Measurements from ENCODE around the gene ALG9.

The ALG9 gene

DNA sequence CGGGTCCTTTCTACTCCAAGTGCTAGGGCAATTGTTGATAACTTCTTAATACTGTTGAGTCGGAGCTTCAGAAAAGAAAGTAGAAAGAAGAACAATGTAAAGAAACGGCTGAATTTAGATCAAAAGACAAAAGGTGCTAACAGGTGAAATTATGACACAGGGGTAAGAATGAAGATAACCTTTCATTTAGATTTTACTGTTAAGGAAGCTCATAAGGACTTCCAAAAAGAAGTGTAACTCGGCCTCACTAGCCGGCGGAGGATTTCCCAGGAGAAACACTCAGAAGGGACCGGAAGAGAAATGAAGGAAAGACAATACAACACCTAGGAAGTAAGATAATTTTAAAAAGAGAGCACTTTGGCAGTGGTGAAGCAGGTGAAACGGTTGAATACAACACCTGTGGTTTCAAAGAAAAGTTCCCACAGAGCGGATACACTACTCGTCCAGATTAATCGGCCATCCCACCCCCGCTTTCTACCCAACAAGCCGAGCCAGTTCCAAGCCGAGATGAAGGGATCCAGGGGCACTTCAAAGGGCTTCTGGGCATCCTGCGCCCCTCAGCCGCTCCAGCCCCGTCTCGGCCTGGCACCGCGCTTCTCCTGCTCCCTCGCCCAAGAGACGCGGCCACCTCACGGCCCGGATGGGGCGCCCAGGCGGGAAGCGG lies 105.9 kb downstream of the ALG9 start:
- DNase-seq (ENCODE audit: low read depth): no peak

DNA sequence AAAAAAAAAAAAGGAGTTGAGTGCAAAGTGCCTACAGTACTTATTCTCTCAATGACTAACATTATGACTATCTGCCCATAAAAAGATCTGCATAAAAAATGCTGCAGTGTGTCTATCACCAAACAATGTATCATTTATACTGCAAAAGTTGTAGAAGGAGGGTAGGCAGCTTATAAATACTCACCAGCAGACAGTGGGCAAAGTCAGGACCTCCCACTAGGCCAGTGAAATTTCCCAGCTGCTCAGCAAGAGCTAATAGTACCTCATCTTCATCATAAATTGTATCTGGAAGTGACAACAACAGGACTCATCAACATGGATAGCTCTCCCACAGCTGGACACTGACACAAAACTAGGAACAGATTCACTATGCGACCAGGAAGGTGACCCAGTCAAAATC lies 106.8 kb downstream of the ALG9 start:
- no peak for DNase-seq (ENCODE audit: low read depth)

DNA sequence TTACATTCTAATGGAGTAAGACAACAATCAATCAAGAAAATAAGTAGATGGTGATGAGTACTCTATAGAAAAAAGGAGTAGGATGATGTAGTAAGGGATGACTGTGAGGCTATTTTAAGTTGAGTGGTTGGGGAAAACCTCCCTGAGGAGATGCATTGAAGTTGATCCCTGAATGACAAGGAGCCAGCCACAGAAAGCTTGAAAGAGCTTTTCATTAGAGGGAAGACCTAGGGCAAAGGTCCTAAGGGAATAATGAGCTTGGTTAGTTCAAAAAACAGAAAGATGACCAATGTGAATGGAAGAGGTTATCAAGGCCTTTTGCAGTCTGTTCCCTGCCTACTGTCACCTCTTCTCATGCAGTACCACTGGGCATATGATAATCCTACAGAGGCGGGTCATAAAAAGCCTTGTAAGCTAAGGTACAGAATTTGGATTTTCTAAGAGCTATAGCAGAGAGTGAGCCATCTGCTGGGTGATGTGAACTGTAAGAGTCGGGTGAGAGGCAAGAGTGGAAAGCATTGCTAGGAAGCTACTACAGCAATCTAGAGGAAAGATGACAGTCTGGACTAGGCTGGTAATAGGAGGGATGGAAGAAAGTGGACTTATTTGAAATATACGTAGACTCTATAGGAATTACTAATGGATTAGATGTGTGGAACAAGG lies 108.3 kb downstream of the ALG9 start:
- DNase-seq (ENCODE audit: low read depth): no peak

DNA sequence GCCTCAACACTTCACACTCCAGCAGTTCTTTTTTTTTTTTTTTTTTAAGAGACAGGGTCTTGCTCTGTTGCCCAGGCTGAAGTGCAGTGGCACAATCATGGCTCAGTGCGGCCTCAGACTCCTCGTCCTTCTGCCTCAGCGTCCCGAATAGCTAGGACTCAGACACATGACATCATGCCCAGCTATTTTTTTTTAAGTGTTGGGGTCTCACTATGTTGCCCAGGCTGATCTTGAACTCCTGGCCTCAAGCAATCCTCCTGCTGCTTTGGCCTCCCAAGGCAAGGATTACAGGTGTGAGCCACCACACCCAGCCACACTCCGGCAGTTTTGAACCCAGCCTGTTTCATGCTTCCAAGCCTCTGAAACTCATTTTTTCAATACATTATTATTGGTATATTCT lies 108.9 kb downstream of the ALG9 start:
- DNase-seq (ENCODE audit: low read depth): no peak

DNA sequence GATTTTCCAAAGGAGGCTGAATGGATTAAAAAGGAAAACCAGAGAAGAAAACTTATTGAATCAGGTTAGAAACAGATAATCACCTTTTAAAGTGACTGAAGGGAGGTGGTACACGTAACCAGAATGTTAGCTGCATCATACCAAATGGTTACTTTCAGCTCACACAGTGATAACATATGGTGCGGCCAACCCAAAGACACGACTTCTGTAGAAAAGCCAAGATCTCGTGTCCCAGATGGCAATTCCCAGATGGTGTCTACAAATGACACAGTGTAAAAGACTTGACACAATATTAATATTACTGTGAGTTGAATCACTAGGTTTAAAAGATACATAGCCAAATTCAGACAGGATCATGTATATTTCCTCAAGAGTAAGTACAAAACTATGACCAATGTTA lies 110.3 kb downstream of the ALG9 start:
- no peak for DNase-seq (ENCODE audit: low read depth)

DNA sequence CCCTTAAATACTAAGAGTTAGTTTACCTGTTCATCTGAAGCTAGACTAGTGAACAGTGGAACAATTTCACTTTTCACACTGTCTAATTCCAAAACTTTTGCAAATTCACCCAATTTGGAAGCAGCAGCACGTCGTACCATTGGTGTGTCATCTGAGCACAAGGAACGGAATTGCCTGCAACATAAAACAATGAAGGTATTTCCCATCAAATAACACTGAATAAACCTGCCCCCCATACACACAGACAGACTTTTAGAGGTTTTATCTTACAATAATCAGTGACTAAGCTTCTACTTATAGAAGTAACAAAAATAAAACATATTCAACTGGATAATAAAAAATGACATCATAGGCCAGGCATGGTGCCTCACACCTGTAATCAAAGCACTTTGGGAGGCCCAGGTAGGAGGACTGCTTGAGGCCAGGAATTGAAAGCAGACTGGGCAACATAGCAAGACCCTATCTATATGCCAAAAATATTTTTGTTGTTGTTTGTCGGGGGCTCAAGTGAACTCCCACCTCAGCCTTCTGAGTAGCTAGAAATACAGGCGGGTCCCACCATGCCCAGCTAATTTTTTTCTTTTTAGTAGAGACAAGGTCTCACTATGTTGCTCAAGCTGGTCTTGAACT lies 111.5 kb downstream of the ALG9 start:
- no peak for DNase-seq (ENCODE audit: low read depth)

DNA sequence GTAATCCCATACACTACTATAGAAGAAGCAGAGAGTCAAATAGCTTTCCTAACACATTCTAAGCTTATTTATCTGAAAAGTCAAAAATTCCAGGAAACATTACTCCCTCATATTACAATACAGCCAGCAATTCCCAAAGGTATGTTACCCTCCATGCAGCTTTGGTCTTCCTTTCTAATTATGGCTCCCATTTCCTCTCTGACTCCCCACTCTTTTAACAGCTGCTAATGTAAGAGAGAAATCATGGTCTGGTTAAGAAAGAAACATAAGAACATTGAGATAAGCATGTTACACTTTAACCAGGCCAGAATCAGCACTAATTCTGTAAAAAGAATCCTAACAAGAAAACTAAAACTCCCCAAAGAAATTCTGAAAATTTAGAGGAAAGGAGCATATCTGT lies 112.0 kb downstream of the ALG9 start:
- no peak for DNase-seq (ENCODE audit: low read depth)

DNA sequence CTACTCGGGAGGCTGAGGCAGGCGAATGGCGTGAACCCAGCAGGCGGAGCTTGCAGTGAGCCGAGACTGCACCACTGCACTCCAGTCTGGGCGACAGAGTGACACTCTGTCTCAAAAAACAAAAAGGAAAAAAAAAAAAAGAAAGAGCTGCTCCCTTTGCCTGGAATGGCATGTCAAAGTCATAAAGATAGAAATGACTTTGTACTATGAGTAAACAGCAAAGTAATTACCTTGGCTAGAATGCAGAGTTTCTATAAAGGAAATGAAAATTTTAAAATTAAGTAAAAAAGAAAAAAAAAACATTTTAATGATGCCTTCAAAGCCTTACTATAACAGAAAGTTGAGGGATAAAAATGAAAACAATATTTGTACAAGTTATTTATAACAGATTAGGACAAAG lies 115.3 kb downstream of the ALG9 start:
- no peak for DNase-seq (ENCODE audit: low read depth)

DNA sequence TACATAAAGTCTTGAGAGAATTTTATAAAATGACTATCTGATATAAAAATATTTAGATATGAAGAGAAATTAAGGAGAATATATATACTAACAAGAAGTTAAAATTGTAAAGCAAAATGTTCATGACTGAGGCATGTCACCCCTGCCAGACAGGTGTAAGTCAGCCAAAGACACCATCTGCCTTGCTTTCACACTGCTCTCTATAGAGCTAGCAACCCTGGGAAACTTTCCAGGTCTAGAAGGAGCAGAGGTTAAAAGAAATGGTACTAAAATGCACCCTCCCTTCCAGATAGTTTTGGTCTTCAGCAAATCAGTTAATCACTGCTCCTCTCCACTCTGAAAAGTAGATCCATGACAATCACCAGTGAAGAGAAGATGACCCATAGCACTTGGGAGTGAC lies 121.7 kb downstream of the ALG9 start:
- no peak for DNase-seq (ENCODE audit: low read depth)

DNA sequence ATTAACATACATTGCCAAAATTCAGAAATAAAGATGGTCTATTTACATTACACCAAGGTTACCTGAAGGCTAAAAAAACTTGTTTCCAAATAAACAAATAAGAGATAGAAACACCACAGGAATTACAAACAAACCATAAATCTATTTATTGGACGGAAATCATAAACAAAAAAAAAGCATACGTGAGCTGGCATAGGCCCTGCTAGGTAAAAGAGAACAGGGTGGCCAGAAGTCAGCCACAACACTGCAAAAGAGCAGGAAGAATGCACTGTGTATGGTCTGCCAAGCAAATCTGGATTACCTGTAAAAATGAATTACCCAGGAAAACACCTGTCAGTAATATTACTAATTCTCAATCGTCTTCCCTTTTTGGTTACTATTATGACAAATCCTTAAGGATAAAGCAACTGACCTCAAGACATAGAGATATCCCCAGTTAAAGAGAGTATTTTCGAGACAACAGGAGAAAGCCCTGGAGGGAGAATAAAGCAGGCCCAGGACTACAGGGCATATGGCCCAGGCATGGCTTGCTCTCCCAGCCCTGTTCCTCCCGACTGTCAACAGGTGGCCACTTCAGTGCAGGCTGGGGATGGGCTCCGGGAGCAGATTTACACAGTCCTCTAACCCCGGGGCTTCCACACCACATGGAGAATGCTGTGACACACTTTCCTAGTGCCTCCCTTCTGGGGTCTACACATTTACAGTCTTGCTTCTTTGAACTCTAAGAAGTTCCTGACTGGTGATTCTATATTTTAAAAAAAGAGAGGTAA lies 123.2 kb downstream of the ALG9 start:
- no peak for DNase-seq (ENCODE audit: low read depth)

DNA sequence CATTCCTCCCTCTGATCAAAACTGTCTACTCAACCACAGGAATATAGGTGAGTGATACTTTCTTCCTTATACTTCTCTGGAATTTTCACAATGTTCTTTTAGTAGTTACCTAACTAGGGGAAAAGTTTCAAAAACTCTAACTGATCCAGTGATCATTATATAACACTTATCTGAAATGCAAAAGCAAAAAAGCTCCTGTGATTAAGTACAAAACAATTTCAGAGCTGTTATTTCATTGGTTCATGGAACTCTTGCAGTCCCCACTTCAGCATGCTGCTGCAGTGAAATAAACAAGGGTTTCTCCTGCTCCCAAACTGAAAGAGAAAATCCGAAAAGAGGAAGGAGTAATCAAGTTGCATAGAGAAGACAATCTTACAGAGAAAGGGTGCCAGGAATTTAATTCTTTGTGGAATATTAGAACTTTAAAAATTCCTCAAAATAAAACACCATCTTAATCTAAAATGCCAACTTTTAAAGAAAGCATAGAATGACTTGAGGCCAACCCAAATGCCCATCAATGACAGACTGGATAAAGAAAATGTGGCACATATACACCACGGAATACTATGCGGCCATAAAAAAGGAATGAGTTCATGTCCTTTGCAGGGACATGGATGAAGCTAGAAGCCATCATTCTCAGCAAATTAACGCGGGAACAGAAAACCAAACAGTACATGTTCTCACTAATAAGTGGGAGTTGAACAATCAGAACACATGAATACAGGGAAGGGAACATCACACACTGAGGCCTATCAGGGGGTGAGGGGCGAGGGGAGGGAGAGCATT lies 125.5 kb downstream of the ALG9 start:
- DNase-seq (ENCODE audit: low read depth): no peak

DNA sequence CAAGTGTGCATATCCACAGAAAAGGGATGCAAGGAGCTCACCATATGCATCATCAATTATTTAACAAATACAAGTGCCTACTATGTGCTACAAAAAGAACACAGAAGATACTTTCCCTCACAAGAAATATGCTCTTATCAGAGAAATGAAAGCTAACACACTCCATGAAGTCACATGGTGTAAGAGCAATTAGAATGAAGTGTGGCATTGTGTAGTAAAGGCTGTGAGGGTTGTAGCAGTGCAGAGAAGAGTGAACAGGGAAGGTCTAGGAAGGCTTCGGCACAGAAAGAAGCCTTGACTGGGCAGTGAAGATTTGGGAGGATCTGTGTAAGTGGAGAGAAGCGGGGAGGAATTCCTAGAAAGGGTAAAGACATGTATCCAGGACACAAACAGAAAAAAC lies 127.7 kb downstream of the ALG9 start:
- no peak for DNase-seq (ENCODE audit: low read depth)

DNA sequence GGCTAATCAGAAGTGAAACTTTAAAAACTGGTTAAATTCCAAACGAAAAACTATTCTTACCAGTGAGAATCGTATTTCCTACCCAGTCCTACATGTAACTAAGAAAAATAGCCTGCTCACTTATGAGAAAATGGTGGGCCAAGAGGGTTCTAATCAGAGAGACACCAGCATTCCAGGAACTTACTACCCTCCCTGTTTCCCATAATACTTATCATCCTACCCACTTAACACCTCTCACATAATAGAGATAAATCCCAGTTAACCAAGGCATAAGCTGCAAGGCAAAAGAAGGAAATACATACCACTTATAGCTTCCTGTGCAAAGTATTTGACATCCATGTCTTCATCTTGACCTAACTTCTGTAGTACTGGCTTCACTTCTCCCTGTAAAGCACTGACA lies 129.6 kb downstream of the ALG9 start:
- DNase-seq (ENCODE audit: low read depth): no peak

DNA sequence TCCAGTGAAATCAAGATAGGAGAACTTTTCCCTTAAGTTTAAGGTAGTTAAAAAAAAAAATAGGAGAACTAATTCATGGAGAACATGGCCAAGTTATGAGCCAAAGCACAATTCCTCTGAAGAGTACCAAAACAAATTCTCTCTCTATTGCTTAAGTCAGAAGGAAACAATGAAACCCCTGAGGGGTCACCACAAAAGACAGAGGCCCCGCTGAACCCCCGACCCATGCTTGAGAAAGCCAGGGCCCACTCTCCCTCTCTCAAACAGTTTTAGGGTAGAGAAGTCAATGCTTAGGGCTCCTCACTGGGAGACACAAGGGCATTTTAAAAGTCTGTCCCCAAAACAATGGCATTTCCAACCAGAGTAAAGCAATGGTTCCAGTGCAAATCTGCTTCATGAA lies 132.1 kb downstream of the ALG9 start:
- no peak for DNase-seq (ENCODE audit: low read depth)

DNA sequence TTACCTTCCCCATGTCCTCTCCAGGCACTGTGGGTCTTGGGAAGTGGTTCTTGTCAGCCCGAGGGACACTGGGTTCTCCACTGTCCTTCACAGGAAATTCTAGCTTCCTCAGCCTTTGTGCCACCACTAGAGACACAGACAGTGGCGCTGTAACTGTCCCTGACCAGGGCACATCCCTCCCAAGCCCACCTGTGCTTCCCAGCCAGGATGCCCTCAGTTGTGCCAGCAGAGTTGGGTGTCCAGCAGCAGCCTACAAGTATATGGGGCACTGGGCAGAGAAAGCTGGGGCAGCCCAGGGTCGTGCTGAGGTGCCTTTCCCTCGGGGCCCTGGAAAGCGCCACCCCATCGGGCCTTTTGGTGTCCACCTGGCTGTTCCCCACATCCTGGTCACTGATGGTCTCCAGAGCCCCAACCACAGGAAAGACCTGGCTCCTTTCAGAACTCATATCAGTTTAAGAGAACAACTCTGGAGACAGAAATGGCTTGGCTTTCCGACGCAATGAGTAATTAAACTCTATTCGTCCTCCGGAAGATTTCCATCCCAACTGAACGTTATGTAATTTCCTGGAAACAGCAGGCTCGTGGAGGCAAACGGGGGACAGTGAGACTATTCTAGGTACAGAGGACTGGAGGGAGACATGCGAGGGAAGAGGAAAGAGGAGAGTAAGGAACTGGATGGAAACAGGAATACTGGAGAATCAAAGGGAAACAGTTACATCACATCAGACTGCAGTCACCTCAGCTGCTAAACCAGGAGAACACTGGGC lies 133.8 kb downstream of the ALG9 start:
- DNase-seq (ENCODE audit: low read depth): no peak

DNA sequence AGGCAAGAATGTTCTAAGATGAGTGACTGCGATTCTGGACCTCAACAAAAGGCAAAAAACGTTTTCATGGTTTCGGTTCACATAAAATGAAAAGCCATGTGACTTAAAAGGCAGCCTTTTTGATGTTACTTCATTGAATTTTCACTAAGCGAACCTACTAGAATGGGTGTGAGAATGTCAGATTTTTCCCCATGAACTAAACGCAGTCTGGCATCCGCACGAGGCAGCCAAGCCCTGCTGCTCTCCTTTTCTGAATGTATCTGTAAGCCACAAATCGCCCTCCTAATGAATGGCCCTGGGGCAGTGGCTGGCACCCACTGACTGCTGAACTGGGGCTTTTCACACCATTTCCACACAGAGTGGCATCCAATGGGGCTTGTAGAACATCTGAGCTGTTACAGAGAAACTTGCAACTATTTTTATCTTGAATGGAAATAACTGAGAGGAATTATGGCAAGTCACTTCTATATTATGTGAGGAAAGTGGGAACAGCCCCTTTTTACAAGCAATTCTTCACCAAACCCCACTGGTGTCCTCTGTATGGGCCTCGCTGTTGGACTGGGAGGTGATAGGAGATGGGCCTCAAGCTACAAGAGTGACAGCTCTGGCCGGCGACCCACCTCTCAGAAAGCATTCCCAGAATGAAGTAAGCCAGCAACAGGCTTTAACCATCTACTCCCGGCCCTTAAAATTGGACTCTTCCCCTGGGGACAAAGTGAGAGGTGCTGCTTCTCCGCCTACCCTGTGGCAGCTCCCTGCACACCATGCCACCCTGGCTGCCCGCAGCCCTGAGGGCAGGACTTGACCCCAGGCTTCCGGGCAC lies 134.5 kb downstream of the ALG9 start:
- no peak for DNase-seq (ENCODE audit: low read depth)

Data from stimulated activated CD4-positive, alpha-beta T cell treated with anti-CD3 and anti-CD28 coated beads, Interleukin-2, amount 100 ng/mL, for 4 hours (primary cell).